Fibroblast of lung (primary cell): Measurements from ENCODE around the gene KRT38. TPM values are rescaled to one million over a fixed set of nuclear protein-coding genes. Genes with fewer than 3 reads are reported as not detected.
"Not testable (repeated sequence)": the region's sequence is repeated elsewhere in the genome, so short reads cannot be mapped to it uniquely, and the experiment has no call there.

Source experiments
- DNase-seq, 2 donors: peaks; one replicate each; pipeline versions ENCODE4 v3.0.0 to v3.0.0-alpha.2; 2010; ENCODE audit warnings: low read depth in 2 of 2
- H2AFZ ChIP-seq: 2 replicates; pipeline ENCODE4 v1.5.1; 2012; ENCODE audit warnings: low read length, control low read depth, inconsistent platforms
- H3K27ac ChIP-seq: 2 replicates; pipeline ENCODE4 v1.5.1; 2011; ENCODE audit warnings: low read length, control low read depth; ENCODE audit not compliant: insufficient read depth
- H3K27me3 ChIP-seq: 2 replicates; pipeline ENCODE4 v1.5.1; 2011; ENCODE audit warnings: mild to moderate bottlenecking, low read length; ENCODE audit not compliant: control insufficient read depth, insufficient read depth
- H3K36me3 ChIP-seq: 2 replicates; pipeline ENCODE4 v1.5.1; 2011; ENCODE audit warnings: low read length; ENCODE audit not compliant: control insufficient read depth, insufficient read depth
- H3K4me1 ChIP-seq: 2 replicates; pipeline ENCODE4 v1.5.1; 2011; ENCODE audit warnings: low read length; ENCODE audit not compliant: control insufficient read depth, insufficient read depth; ENCODE audit errors: extremely low read depth
- H3K4me2 ChIP-seq: 2 replicates; pipeline ENCODE4 v1.5.1; 2011; ENCODE audit warnings: low read length, control low read depth; ENCODE audit not compliant: insufficient read depth; ENCODE audit errors: extremely low read depth
- H3K4me3 ChIP-seq, 4 experiments: fragments of 200-600 bp in 1 of 4; sonication (generic) in 1 of 4; replicated peaks in 1 of 4; 2 replicates each; pipeline ENCODE4 v1.5.1; 2011 to 2016; ENCODE audit warnings: low read length in 4 of 4, low read depth in 3 of 4, mild to moderate bottlenecking in 3 of 4, control low read depth in 2 of 4, inconsistent platforms in 1 of 4, mixed read lengths in 1 of 4; ENCODE audit not compliant: insufficient read depth in 1 of 4; ENCODE audit errors: control extremely low read depth in 1 of 4
- H3K79me2 ChIP-seq: 2 replicates; pipeline ENCODE4 v1.5.1; 2012; ENCODE audit warnings: mild to moderate bottlenecking, low read length, inconsistent platforms; ENCODE audit not compliant: control insufficient read depth, insufficient read depth
- H3K9ac ChIP-seq: 2 replicates; pipeline ENCODE4 v1.5.1; 2011; ENCODE audit warnings: mild to moderate bottlenecking, low read length, control low read depth; ENCODE audit not compliant: insufficient read depth
- H3K9me3 ChIP-seq: 2 replicates; pipeline ENCODE4 v1.5.1; 2012; ENCODE audit warnings: low read depth, low read length; ENCODE audit not compliant: control insufficient read depth, insufficient read depth
- H4K20me1 ChIP-seq: 2 replicates; pipeline ENCODE4 v1.5.1; 2011; ENCODE audit warnings: low read length; ENCODE audit not compliant: control insufficient read depth, insufficient read depth; ENCODE audit errors: extremely low read depth
- CTCF ChIP-seq, 2 donors: IDR thresholded peaks in 1 of 2; conservative IDR thresholded peaks in 1 of 2; 1 replicate in 1 of 2; 2 replicates in 1 of 2; pipeline ENCODE4 v1.5.1; 2011 to 2012; ENCODE audit warnings: low read length in 2 of 2, control low read depth in 1 of 2, inconsistent platforms in 1 of 2, low read depth in 1 of 2, mild to moderate bottlenecking in 1 of 2
- EZH2 ChIP-seq: IDR thresholded peaks from 2 replicates; pipeline ENCODE4 v1.5.1; 2012; ENCODE audit warnings: low read length, control low read depth, mild to moderate bottlenecking; ENCODE audit errors: missing control alignments
- polyA plus RNA-seq, 2 donors: library from polyadenylated mRNA; depleted of rRNA in 1 of 2; stranded (reverse) in 1 of 2; unstranded in 1 of 2; fragments of >200 nt; gene quantifications; 2 replicates each; pipeline ENCODE4 v1.2.1, GENCODE V29; 2011 to 2012; ENCODE audit warnings: missing spikeins in 1 of 2
- total RNA-seq: library from RNA; depleted of rRNA; stranded (reverse); fragments of >200 nt; gene quantifications from 2 replicates; pipeline ENCODE4 v1.2.1, GENCODE V29; 2014

Gene KRT38
- total and polyA plus RNA-seq, 2 donors (not counting 1 experiment from before 2014, with no cell fraction given), result under 0.01 to 0.02 TPM

- Histone ChIP-seq H3K9me3 (no peaks in the 10 kb centered on the region), H3K79me2 (no peaks in the 10 kb centered on the region), H2AFZ (no peak within 1 kb of the TSS), H3K4me2 (no peak within 1 kb of the TSS), H3K4me3 (no peak within 1 kb of the TSS), H3K27ac (no peak within 1 kb of the TSS), H3K9ac (no peak within 1 kb of the TSS), H3K27me3 (no peaks in the 10 kb centered on the region), H4K20me1 (no peaks in the 10 kb centered on the region), H3K4me1 (no peaks in the 10 kb centered on the region), H3K36me3 (no peaks in the 10 kb centered on the region)
- no peak for DNase-seq
- TF ChIP-seq CTCF (conservative IDR thresholded peaks at IDR 0.05 in 1 of 2, IDR thresholded peaks at IDR 0.05 in 1 of 2; ENCODE audit: low read depth in 1 of 2, low read length in 2 of 2) (no peak), EZH2 (no peak)
Observed at GRCh38 chr17:41396996-41397660, 43.7 kb downstream of the KRT38 start, which contains the start of gene KRT31. Gene KRT31 (minus strand): TSS chr17:41397608. CDS start chr17:41397539, 69 bp downstream.

- Histone ChIP-seq H4K20me1 (no peaks in the 10 kb centered on the region), H3K27me3 (no peaks in the 10 kb centered on the region), H2AFZ (no peak overlapping the region), H3K27ac (no peak overlapping the region), H3K4me1 (no peaks in the 10 kb centered on the region), H3K9ac (no peak overlapping the region), H3K79me2 (no peaks in the 10 kb centered on the region), H3K9me3 (no peaks in the 10 kb centered on the region), H3K36me3 (no peaks in the 10 kb centered on the region), H3K4me3 (no peak overlapping the region), H3K4me2 (no peak overlapping the region)
- DNase-seq, result no peak
- TF ChIP-seq EZH2 (no peak), CTCF (conservative IDR thresholded peaks at IDR 0.05 in 1 of 2, IDR thresholded peaks at IDR 0.05 in 1 of 2; ENCODE audit: low read depth in 1 of 2, low read length in 2 of 2) (no peak)
Observed at GRCh38 chr17:41396340-41396739, 44.4 kb downstream of the KRT38 start.

GRCh38 chr17:41395611-41396010 is 45.2 kb downstream of the KRT38 start:
- TF ChIP-seq CTCF (conservative IDR thresholded peaks at IDR 0.05 in 1 of 2, IDR thresholded peaks at IDR 0.05 in 1 of 2; ENCODE audit: low read depth in 1 of 2, low read length in 2 of 2) (no peak), EZH2 (no peak)
- H3K4me3 ChIP-seq, result no peak overlapping the region
- no peak overlapping the region for H2AFZ ChIP-seq
- peaks cover 2% of the 10 kb centered on the region for H3K27me3 ChIP-seq
- no peaks in the 10 kb centered on the region for H3K9me3 ChIP-seq
- no peak overlapping the region for H3K4me2 ChIP-seq
- H3K27ac ChIP-seq, result no peak overlapping the region
- no peaks in the 10 kb centered on the region for H3K4me1 ChIP-seq
- H4K20me1 ChIP-seq, result no peaks in the 10 kb centered on the region
- DNase-seq, result no peak
- H3K79me2 ChIP-seq, result no peaks in the 10 kb centered on the region
- H3K36me3 ChIP-seq, result no peaks in the 10 kb centered on the region
- H3K9ac ChIP-seq, result no peak overlapping the region

- H3K9me3 ChIP-seq, H3K27ac ChIP-seq, H3K4me2 ChIP-seq, H3K4me1 ChIP-seq, H3K4me3 ChIP-seq, H3K36me3 ChIP-seq, H3K27me3 ChIP-seq, DNase-seq, H4K20me1 ChIP-seq, H3K9ac ChIP-seq, H2AFZ ChIP-seq, H3K79me2 ChIP-seq: not testable (repeated sequence)
Observed at GRCh38 chr17:41395044-41395443, 45.7 kb downstream of the KRT38 start.
